ENCODE results near the gene KANSL1. TPM values are rescaled to one million over a fixed set of nuclear protein-coding genes. Genes with fewer than 3 reads are reported as not detected.

KANSL1 gene
- total RNA-seq, 1 experiment from 2014 or later, result 72.7 TPM

- ATAC-seq, result no peak
These were observed 22.4 kb downstream of the KANSL1 start for GRCh38 chr17:46170639-46171429.

More at GRCh38 chr17:46170639-46171429, 22.4 kb downstream of the KANSL1 start:
- no peak for DNase-seq (ENCODE audit: low spot score)
- CTCF ChIA-PET, result interaction anchor here (2.7 kb wide), 1 partner anchor 22 kb away, joined by 10 read pairs; the partner anchor contains the start of gene KANSL1
- Mint-ChIP-seq H3K27ac (peak overlapping the region; percentile 35; the same call in 1 of the 2 replicates), H3K9me3 (no peaks in the 10 kb centered on the region), H3K27me3 (ENCODE audit: low read depth) (no peaks in the 10 kb centered on the region; the same call in 1 of the 2 replicates), H3K4me1 (peaks cover 51% of the 10 kb centered on the region), H3K36me3 (peaks cover 30% of the 10 kb centered on the region), H3K4me3 (no peak overlapping the region)
- POLR2A ChIA-PET, result interaction anchor here (0.6 to 1.3 kb wide), 3 partner anchors 10 to 82 kb away, joined by 3 to 7 read pairs (median 5); no protein-coding TSS in a partner anchor
- TF ChIP-seq FOXJ3 (CRISPR knock-in tag; IDR thresholded peaks at IDR 0.05; ENCODE audit: borderline replicate concordance) (no peak), NR3C1 (CRISPR knock-in tag; conservative IDR thresholded peaks at IDR 0.05; ENCODE audit: low read depth) (no peak), MXD4 (CRISPR knock-in tag; IDR thresholded peaks at IDR 0.05; ENCODE audit: borderline replicate concordance) (no peak), ZNF532 (CRISPR knock-in tag; IDR thresholded peaks at IDR 0.05; ENCODE audit: borderline replicate concordance) (no peak), ZNF138 (CRISPR knock-in tag; conservative IDR thresholded peaks at IDR 0.05) (no peak), ZNF121 (CRISPR knock-in tag; IDR thresholded peaks at IDR 0.05) (no peak), TEAD1 (CRISPR knock-in tag; IDR thresholded peaks at IDR 0.05) (no peak), TEAD4 (CRISPR knock-in tag; IDR thresholded peaks at IDR 0.05) (no peak)
- TF ChIP-seq, protein P1, sequence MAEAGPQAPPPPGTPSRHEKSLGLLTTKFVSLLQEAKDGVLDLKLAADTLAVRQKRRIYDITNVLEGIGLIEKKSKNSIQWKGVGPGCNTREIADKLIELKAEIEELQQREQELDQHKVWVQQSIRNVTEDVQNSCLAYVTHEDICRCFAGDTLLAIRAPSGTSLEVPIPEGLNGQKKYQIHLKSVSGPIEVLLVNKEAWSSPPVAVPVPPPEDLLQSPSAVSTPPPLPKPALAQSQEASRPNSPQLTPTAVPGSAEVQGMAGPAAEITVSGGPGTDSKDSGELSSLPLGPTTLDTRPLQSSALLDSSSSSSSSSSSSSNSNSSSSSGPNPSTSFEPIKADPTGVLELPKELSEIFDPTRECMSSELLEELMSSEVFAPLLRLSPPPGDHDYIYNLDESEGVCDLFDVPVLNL (CRISPR knock-in tag; IDR thresholded peaks at IDR 0.05; ENCODE audit: borderline replicate concordance, low read depth), result no peak
- TF ChIP-seq, protein P2, sequence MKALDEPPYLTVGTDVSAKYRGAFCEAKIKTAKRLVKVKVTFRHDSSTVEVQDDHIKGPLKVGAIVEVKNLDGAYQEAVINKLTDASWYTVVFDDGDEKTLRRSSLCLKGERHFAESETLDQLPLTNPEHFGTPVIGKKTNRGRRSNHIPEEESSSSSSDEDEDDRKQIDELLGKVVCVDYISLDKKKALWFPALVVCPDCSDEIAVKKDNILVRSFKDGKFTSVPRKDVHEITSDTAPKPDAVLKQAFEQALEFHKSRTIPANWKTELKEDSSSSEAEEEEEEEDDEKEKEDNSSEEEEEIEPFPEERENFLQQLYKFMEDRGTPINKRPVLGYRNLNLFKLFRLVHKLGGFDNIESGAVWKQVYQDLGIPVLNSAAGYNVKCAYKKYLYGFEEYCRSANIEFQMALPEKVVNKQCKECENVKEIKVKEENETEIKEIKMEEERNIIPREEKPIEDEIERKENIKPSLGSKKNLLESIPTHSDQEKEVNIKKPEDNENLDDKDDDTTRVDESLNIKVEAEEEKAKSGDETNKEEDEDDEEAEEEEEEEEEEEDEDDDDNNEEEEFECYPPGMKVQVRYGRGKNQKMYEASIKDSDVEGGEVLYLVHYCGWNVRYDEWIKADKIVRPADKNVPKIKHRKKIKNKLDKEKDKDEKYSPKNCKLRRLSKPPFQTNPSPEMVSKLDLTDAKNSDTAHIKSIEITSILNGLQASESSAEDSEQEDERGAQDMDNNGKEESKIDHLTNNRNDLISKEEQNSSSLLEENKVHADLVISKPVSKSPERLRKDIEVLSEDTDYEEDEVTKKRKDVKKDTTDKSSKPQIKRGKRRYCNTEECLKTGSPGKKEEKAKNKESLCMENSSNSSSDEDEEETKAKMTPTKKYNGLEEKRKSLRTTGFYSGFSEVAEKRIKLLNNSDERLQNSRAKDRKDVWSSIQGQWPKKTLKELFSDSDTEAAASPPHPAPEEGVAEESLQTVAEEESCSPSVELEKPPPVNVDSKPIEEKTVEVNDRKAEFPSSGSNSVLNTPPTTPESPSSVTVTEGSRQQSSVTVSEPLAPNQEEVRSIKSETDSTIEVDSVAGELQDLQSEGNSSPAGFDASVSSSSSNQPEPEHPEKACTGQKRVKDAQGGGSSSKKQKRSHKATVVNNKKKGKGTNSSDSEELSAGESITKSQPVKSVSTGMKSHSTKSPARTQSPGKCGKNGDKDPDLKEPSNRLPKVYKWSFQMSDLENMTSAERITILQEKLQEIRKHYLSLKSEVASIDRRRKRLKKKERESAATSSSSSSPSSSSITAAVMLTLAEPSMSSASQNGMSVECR (CRISPR knock-in tag; IDR thresholded peaks at IDR 0.05; ENCODE audit: borderline replicate concordance), result no peak

All from WTC11 (cell line).